Stimulated activated CD4-positive, alpha-beta T cell treated with anti-CD3 and anti-CD28 coated beads, Interleukin-15, amount 100 ng/mL, for 48 hours (primary cell): Measurements from ENCODE around the gene CAMK2D.

ENCODE experiments used
- DNase-seq, 2 donors: peaks; one replicate each; pipeline ENCODE4 v3.0.0-alpha.2; 2020; ENCODE audit warnings: low read depth in 2 of 2

CAMK2D gene

GRCh38 chr4:113524096-113524495 is 237.4 kb downstream of the CAMK2D start:
- no peak for DNase-seq

- DNase-seq: no peak
These were observed 239.1 kb downstream of the CAMK2D start for GRCh38 chr4:113522433-113522832.

DNA sequence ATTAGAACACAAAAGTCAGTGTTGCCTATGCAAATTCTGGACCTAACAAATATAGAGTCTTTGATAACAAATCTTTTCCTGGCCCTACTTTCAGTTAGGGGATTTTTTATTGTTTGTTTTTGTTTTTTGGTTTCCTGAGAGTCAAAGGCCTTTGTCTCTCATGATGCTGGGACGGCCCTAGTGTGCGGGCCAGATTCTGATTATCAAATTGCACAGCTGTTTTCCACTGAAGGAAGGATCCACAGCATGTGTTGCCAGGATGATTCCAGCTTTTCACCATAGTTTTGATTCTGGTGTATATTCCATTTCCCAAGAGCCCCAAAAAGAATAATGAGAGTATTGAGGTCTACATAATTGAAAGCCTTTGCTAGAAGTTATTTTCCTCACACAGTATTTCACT is 248.2 kb downstream of the CAMK2D start:
- DNase-seq: no peak

DNA sequence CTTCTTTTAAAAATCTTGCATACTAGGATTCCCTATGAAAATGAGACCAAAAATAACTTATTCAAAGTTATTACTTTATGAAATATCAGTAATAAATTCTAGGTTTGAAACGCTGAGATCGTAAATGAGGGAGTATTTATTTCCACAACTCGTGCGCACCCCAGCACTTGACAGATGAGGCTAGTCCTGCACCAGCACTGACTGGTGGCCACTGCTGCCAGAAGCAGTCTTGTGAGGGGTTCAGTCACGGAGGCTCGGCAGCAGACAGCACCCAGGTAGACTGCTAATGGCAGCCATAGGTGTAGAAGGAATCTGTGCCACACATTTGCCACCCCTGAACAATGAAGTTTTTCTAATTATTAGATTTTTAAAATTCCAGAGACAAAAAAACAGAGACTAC is 248.7 kb downstream of the CAMK2D start:
- DNase-seq: no peak

DNA sequence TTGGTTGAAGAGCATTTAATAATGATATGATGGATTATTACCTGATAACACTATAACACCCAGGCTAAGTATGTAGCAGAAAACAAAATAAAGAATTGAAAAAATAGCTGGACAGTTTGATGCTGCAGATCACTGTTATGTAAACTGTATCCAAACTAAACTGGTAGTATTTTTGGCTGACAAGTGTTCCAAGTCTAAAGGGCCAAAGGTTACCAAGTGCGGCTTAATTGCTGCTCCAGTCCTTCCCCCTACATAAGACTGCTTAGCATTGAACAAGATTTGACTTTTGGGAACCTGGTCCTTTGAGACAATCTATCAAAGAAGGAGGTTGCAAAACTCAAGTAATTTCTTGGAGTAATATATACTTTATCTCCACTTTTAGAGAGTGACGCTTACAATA is 249.6 kb downstream of the CAMK2D start:
- DNase-seq: no peak

GRCh38 chr4:113509851-113510250 is 251.7 kb downstream of the CAMK2D start:
- no peak for DNase-seq

DNA sequence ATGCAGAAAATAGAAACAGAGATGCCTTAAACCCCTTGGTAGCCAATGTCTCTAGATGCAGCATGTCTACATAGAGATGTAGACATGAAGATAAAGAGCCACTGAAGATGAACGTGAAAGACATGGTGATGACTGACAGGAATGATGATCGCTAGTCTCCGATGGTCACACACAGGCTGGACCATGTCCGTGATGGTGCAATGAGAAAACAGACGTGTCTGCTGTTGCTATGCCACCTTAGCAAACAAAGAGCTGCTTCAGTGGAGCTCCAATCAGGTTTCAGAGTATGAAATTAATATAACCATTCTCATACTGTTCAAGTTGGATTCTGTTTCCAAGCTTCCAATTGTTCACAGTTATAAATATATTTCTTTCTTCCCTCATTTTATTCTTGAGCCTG is 256.5 kb downstream of the CAMK2D start:
- no peak for DNase-seq

DNA sequence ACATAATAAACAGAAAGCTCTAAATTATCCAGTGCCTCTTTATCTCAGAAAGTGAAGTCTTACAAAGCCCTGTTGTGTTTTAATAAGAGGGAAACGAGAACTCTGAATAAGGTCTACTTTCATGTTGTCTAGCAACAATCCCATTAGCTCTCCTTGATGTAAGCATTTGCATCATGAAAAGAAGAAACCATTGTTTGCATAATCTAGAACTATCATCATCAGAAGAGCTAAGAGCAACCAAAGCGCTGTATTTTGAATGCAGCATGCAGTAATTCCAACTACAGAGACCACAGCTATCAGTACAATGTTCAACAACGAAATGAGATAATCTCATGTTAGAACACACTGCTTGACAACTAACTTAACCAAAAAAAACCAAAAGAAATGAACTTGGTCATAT is 257.1 kb downstream of the CAMK2D start:
- no peak for DNase-seq

GRCh38 chr4:113503691-113504090 is 257.8 kb downstream of the CAMK2D start:
- DNase-seq: no peak

GRCh38 chr4:113502906-113503305 is 258.6 kb downstream of the CAMK2D start:
- DNase-seq: no peak

DNA sequence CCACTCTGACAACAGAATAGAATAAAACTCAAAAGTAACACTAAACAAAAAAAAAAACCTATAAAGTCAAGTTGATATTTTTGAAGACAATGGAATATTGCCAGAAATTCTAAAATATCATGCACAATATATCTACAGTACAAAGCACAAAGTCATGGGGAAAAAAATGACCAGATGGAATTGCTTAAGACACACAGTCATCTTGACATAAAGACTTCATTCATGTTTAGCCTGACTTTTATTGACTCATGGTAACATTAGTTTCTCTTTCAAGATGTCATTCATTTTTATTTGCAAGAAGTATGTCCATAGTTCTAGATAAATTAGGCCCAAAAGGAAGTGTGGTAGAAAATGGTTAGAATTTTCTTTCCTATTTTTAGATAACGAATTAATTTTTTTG is 259.1 kb downstream of the CAMK2D start:
- DNase-seq: no peak

DNA sequence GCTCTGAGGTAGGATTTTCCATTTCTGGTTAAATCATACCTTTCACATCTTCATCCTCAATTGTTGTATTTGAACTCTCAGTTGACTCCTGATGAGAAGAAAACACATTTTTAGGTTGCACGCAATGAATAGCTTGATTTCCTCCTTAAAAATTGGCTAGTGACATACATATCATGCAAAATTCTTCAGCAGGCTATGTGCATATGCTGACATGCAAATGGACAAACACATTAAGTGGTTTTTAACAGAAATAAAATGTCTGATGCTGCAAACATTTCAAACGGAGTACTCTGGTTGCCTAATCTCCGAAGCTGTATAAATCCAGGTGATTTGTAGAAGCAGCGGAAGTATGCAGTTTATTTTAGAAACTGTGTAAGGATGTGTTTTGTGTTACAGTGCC is 261.1 kb downstream of the CAMK2D start:
- DNase-seq: no peak

GRCh38 chr4:113499696-113500095 is 261.8 kb downstream of the CAMK2D start:
- no peak for DNase-seq

DNA sequence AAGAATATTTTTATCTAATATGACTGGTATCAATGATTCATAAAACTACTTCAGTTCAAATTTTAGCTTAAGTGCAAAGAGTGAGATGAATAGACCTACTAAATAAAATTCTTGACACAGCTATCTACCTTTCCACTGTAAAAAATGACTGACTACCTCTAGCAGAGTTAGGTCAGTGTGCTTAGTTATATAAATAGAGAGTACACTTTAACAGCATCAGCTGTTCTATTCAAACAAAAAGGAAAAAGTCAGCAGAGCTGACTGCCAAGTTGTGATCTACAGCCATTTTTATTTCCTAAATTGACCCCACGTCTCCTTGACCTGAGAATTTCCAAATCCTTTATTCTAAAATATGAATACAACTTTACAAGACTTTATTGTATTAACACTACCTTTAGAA is 262.4 kb downstream of the CAMK2D start:
- no peak for DNase-seq

GRCh38 chr4:113497154-113497884 is 264.2 kb downstream of the CAMK2D start:
- no peak for DNase-seq

- no peak for DNase-seq
These were observed 264.8 kb downstream of the CAMK2D start for GRCh38 chr4:113496698-113497097.

DNA sequence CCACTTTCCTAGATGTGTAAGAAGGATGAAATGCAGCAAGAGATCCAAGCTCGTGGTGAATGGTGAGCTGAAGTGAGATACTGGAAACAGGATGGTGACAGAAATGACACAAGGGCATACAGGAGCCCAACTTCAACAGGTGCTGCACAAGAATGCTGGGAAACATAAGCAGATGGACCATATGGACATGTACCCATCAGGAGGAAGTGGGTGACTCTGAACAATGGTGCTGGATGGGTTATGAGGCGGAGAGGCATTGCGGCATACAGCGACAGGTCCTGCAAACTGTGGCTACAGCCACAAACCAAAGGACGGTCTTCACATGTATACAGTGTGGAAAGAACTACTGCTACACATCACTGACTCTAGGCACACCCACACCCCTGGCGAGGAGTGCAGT is 265.7 kb downstream of the CAMK2D start:
- DNase-seq: no peak

DNA sequence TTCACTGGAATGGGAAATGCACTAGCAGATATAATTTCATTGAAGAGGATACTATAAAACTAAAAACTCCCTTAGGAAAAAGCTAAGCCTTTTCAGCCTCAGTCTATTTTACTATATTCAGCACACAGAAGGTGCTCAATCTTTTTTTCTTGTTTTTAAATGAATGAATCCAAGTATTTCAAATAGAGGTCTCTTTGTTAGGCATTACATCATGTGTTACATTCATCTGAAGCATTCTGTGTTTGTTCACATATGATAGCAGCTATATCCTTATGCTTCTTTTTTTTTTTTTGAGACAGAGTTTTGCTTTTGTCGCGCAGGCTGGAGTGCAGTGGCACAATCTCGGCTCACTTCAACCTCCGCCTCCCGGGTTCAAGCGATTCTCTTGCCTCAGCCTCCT is 278.4 kb downstream of the CAMK2D start:
- DNase-seq: no peak

DNA sequence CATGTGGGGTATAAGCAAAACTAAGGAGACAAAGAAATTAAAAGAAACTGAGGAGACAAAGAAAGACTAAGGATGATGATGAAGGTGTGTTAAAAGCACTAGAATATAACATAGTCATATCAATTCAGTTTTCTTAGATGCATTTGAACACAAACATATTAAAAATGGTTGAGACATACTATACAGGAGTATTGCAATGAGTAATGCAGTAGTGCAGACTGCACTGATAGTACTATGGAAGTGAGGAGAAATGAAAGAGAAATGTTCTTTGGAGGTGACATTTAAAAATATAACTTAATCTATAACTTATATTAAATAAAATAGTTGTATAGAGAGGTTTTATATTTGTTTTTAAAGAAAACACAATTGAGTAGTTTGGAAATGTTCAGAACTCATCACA is 279.2 kb downstream of the CAMK2D start:
- no peak for DNase-seq

DNA sequence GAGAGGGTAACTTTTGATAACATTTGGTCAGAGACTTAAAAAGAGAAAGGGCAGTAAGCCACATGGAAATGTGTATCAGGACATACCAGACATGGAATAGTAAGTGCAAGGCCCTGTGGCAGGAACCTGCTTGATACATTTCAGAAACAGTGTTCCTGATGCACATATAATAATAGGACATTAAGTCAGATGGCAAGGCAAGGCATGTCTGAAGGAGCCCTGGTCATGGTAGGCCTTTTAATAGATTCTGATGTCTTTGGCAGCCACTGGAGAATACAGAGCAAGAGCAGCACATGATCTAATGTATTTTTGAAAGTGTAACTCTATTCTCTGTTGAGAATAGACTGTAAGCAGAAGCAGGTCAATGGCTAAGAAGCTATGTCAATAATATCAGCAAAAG is 279.7 kb downstream of the CAMK2D start:
- no peak for DNase-seq

GRCh38 chr4:113480109-113480508 is 281.4 kb downstream of the CAMK2D start:
- DNase-seq: no peak

DNA sequence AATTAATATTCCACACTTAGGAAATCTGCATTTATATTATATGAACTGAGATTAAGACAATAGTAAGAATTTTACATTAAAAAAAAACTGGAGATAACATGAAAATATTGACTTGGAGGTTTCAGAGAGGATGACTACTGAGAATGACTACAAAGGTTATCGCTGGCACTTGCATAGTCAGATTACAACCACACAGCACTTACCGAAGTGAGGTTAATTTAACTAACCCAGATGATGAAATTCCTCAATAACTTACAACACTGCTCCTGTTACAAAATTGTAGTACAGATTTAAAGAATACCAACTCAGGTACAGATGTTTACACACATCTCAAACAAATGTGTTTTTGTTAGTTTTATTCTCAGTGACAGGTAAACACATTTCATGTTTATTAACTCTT is 283.5 kb downstream of the CAMK2D start:
- no peak for DNase-seq

- DNase-seq: peak; percentile 24 to 30
These were observed 284.7 kb downstream of the CAMK2D start for GRCh38 chr4:113476800-113477199.

- peak in 1 of 2 donors; percentile 13 for DNase-seq
These were observed 287.5 kb downstream of the CAMK2D start for GRCh38 chr4:113474017-113474416.
